ENCODE results near the gene EPB41L2. TPM values are rescaled to one million over a fixed set of nuclear protein-coding genes. Genes with fewer than 3 reads are reported as not detected.

Gene EPB41L2
- total RNA-seq, 1 donor from 2014 or later, result 3.2 TPM

DNA sequence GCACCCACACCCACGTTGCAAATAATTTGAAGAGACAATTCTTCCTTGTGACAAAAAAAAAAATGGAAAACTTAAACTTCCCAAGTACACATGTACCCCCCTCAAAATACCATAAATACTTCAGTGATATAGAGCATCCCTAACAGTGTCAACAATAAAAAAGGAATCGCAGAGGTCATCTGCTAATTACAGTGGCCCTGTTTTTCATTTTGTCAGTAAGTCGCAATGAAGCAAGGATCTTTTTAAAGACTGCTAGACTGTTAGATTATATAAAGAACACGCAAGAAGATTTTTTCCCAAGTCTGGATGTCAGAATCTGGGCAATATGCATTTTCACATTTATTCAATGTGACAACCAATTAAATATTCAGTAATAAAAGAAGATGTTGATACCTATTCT is 93.9 kb downstream of the EPB41L2 start:
- FAIRE-seq (no peak), DNase-seq (ENCODE audit: low read depth) (no peak)
- Histone ChIP-seq H3K4me3 (ENCODE audit: low read depth, low read length) (no peak overlapping the region), H3K27me3 (ENCODE audit: control insufficient read depth, insufficient read depth, low read length) (no peaks in the 10 kb centered on the region), H3K36me3 (ENCODE audit: control insufficient read depth, insufficient read depth, low read length) (no peaks in the 10 kb centered on the region)
- TF ChIP-seq CTCF (IDR thresholded peaks at IDR 0.05; ENCODE audit: insufficient read depth, low read length, severe bottlenecking), result no peak

- FAIRE-seq (no peak), DNase-seq (ENCODE audit: low read depth) (no peak)
- TF ChIP-seq CTCF (IDR thresholded peaks at IDR 0.05; ENCODE audit: insufficient read depth, low read length, severe bottlenecking), result no peak
- Histone ChIP-seq H3K36me3 (ENCODE audit: control insufficient read depth, insufficient read depth, low read length) (no peaks in the 10 kb centered on the region), H3K27me3 (ENCODE audit: control insufficient read depth, insufficient read depth, low read length) (no peaks in the 10 kb centered on the region), H3K4me3 (ENCODE audit: low read depth, low read length) (no peak overlapping the region)
Measured at GRCh38 chr6:130968476-130968875, 94.6 kb downstream of the EPB41L2 start.

DNA sequence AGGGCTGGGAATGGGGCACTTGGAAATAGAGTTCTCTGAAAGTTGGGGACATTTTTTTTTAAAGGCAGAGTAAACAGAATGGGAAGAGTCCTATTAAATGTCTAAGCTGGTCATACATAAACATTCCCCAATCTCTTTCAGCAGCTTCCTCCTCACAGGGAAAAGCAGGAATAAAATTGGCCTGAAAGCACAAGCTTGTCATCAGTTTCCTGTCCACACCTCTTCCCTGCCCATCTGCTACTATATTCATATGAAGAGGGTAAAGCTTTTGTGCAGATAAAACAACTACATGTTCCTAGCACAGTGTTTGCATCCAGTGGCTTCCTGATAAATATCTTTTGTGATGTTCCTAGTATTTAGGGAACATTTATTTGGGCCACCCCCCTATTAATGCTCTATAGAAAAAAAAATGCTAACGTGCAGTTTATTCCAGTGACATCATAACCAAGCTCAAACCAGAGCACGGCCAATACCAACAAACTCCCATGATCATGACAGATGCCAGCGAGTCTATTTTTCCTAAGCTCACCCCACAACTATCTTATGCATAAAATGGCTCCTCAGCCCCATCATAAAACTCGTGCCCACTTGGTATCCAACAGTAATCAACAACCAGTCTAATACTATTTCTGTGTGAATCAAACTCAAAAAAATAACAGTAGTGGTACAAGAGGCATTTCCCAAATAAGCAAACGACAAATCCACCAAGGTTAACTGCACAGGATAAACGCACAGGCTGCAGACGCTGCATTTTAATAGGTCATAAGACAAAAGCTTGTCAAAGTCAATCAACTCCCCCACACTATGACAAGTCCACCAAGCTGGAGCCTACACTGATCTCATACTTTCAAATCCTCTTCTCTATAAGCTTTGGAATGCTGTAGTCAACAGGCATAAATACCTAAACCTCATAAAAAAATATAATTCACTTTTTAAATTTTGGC is 95.3 kb downstream of the EPB41L2 start:
- FAIRE-seq, result no peak
- Histone ChIP-seq H3K4me3 (ENCODE audit: low read depth, low read length) (no peak overlapping the region), H3K27me3 (ENCODE audit: control insufficient read depth, insufficient read depth, low read length) (no peaks in the 10 kb centered on the region), H3K36me3 (ENCODE audit: control insufficient read depth, insufficient read depth, low read length) (no peaks in the 10 kb centered on the region)
- TF ChIP-seq CTCF (IDR thresholded peaks at IDR 0.05; ENCODE audit: insufficient read depth, low read length, severe bottlenecking), result no peak
- no peak for DNase-seq (ENCODE audit: low read depth)

DNA sequence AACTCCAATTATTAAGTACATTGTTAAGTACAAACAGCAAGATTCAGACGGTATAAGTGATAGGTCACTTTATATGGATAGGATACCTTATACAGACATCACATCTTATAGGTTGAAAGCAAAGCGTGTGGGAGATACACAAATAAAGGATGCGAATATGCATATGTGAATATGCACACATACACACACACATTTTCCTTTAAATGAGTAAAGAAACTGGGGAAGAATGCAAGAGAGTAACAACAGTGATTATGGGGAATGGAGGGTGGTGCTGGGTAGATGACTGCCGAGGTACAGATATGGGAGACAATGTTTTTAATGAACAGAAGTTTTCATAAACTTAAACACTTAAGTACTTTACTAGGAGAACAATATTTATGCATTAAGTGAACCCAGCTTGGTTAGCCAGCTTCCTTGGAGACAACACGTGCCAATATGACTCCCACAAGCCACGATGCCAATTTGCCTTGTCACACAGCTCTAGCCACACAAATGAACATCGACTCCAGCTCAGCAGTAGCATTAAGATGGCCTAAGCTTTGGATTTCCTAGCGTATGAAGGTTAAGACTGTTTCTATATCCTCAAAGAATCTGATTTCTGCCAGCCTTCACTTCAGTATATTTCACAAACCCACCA is 96.6 kb downstream of the EPB41L2 start:
- DNase-seq (ENCODE audit: low read depth), result no peak
- no peak overlapping the region for H3K4me3 ChIP-seq (ENCODE audit: low read depth, low read length)
- H3K36me3 ChIP-seq (ENCODE audit: control insufficient read depth, insufficient read depth, low read length), result no peaks in the 10 kb centered on the region
- no peak for TF ChIP-seq CTCF (IDR thresholded peaks at IDR 0.05; ENCODE audit: insufficient read depth, low read length, severe bottlenecking)
- no peaks in the 10 kb centered on the region for H3K27me3 ChIP-seq (ENCODE audit: control insufficient read depth, insufficient read depth, low read length)
- no peak for FAIRE-seq

- TF ChIP-seq CTCF (IDR thresholded peaks at IDR 0.05; ENCODE audit: insufficient read depth, low read length, severe bottlenecking), result no peak
- DNase-seq (ENCODE audit: low read depth), result no peak
- Histone ChIP-seq H3K27me3 (ENCODE audit: control insufficient read depth, insufficient read depth, low read length) (no peaks in the 10 kb centered on the region), H3K4me3 (ENCODE audit: low read depth, low read length) (no peak overlapping the region), H3K36me3 (ENCODE audit: control insufficient read depth, insufficient read depth, low read length) (no peaks in the 10 kb centered on the region)
- FAIRE-seq, result no peak
Measured at GRCh38 chr6:130965656-130966055, 97.4 kb downstream of the EPB41L2 start.

All from bronchial epithelial cell (primary cell).